HS-27A (cell line): ENCODE measurements around the gene PEPD.
A peak's percentile ranks its signal among the peaks of the same experiment; 100 is the strongest.

Experiments
- DNase-seq: peaks from one replicate; pipeline ENCODE4 v3.0.0-alpha.2; 2012; ENCODE audit warnings: low read depth, missing footprints

The PEPD gene

DNA sequence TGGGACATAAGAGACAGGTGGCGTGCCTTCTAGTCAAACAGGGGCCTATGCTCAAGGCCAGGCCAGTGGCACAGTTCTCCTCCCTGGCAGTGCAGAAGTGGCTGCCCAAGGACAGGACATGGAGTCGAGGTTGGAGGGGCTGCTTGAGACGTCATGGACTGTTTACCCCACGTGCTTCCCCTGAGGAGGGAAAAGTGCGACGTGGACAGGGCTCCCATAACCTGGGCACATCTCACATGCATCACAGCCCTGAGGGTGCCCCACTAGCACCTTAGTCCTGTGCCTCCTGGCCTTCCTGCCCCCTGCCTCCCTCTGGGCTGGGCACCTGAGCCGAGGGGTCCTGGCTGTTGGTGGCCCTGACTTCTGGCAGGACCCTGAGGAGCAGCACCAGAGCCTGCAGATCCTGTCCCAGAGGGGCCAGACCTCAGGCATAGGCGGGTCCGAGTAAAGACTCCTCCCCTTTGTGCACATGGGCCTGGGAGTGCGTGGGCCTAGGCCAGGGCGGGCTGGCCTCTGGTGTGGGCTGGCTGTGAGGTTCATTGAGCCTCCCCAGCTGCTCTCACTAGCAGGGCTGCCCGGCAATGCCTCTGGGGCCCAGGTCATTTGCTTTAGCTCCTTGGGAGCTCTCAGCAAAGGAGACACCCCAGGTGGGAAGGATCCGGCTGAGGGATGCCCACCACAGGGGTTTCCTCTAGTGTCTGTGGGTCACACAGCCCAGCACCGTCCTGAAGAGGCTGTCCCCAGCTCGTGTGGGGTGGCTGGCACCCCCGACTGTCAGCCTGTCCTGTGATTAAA is 82.4 kb downstream of the PEPD start:
- no peak for DNase-seq

- DNase-seq, result no peak
These were observed 83.5 kb downstream of the PEPD start for GRCh38 chr19:33437821-33438671.

- no peak for DNase-seq
These were observed 84.2 kb downstream of the PEPD start for GRCh38 chr19:33437393-33437820.

DNA sequence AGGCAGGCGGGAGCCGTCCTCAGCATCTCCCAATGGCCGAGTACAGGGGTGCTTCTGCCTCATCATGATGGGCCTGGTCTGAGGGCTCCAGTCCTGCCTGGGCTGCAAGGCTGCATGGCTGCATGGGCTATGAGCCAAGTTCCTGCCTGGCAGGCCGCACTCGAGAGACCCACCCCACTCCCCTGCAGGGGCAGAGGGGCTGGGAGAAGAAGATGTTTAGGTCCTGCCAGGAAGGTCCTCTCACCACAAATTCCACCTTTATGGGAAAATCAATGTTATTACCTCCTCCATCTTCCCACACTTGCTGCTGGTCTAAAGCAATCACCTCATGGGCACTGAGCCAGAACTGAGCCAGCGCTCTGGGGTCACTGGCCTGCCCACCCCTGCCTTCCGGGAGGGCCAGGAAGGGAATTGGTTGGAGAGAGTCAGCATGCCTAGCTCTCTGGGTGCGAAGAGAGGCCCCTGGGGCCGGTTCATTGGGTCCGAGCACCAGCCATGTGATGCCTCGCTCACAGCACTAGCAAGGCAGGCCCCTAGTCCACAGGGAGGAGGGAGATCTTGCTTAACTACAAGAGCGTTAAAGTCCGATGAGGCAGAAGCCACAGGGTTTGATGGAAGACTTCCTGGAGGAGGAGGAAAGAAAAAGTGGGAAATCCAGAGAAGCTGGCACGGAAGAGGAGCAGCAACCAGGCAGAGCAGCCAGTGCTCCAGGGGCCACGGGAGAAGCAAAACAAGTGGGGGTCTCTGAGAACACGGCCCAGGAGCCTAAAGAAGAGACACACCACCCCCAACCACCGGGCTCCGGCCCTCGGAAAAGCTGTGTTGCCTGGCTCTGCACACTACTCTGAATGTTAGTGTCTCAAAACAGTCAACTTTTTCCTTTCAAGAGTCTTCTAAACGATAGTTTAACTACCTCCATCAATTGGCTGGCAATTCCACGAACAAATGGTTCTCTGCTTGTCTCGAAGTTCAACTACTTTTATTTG is 84.9 kb downstream of the PEPD start:
- no peak for DNase-seq

GRCh38 chr19:33435706-33436359 is 85.8 kb downstream of the PEPD start:
- no peak for DNase-seq

- DNase-seq, result no peak
These were observed 86.5 kb downstream of the PEPD start for GRCh38 chr19:33434886-33435705.

DNA sequence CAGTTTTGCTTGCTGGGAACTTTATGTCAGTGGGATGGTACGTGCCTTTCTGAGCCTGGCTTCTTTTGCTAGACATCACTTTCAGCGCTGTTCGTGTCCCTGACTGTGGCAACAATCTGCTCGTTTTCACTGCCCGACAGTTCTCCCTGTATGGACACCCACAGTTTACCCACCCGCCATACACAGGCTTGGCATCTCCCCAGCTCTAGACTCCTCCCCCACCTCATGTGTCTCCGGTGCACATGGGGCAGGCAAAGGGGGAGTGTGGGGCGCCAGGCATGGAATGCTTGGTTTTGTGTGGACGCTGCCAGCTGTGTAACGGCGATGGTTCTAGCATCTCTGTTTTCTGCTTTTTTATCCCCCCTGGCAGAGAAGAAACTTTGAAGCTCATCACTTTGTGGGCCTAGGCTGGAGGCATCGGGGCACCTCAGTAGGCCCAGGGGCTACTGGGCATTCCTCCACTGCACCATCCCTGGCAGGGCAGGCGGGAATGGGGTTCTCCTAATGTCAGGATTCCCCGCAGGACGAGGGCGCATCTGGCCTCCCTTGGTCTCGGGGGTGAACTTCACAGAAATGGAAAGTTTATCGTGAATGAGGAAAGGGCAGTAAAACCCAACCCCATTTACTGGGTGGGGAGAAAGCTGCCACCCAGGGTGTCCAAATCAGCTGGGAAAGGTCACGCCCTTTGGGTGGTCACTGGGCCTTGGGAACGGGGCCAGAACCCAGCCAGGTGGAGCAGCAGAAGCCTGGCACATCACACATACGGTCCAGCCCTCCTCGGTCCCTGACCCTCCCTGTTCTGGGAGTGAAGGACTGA is 87.3 kb downstream of the PEPD start:
- no peak for DNase-seq

DNA sequence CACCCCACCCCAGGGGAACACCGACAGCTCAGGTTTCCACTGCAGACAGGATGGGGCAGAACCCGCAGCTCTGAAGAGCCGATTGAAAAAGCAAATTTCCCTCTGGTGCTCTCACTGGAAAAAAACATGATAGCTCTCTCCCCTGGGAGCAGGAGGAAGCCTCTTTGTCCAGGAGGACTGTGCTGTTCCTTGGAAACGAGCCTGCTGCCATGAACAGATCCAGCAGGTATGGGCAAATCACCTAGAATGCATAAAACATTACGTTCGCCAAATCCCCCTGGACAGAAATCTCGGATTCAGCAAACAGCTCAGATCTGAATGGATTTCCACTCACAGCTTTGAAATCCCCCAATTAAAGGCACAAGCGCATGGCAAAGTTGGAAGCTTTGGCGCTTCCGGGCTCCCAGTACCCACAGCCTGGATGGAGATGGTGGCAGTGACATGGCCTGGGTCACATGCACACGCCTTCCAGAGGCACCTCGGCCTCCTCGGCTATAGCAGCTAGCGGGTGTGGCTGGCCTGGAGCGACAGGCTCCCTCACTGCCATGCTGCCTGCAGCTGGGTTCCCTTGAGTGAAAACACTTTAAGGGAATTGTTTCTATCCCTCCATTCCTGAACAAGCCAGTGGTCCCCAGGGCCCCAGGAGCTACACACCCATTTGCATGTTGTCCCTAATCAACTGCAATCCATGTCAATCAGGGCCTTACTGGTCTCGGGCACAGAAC is 89.0 kb downstream of the PEPD start:
- DNase-seq, result no peak

DNA sequence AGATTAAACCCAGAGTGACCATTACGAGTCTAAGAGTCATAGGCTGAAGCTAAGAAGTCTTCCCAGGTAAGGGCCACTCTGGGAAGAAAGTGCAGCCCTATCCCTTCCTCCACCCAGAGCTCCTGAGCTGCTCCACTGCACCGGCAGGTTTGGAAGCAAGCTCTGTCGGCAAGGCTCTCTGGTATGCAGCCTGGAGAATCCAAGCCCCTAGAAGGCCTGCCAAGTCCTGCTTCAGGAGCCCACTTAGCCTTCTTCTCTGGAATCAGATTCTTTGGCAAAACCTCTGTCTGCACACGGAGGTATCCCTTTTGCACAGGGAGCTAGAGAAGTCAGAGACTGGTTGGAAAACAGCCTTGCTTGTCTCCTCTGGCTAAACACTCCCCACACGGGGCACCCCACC is 89.6 kb downstream of the PEPD start:
- DNase-seq, result no peak

GRCh38 chr19:33430674-33431277 is 90.8 kb downstream of the PEPD start:
- DNase-seq, result peak; percentile 23

- no peak for DNase-seq
These were observed 91.5 kb downstream of the PEPD start for GRCh38 chr19:33429891-33430673.

- DNase-seq, result no peak
These were observed 92.9 kb downstream of the PEPD start for GRCh38 chr19:33428627-33429125.

DNA sequence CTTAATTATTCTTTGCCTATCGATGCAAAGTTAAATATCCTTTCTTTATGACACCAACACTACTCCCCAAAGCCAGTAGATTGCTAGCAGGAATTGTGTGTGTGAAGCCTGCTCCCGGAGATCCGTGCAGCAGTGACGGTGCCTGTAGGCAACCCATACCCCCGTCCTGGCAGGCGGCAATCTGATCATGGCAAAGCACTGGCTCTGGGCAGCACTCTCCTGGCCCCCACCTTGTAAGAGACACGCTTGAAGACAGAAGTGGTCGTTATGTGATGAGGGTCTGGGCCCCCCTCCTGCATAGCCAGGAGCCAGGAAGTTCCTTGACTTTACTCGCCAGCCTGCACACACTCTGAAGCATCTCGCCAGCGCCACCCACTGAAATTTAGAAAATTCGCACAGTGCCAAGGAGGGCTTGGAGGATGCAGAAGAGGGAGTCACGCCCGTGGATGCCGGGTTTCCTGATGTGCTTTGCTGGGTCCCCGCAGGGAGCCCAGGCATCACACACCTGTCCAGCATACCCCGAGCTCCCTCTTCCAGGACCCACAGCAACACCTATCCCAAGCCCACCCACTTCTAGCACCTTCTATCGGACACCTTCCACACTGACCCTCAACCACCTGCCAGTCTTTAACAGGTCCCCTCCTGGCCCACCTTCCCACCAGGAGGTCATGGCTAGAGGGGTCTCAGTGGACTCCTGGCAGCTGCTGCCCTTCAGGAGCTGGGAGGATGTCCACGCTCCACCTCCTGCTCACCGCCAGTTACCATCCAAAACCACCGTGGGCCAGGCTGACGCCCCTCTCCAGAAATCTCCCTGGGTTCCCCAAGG is 93.6 kb downstream of the PEPD start:
- no peak for DNase-seq

DNA sequence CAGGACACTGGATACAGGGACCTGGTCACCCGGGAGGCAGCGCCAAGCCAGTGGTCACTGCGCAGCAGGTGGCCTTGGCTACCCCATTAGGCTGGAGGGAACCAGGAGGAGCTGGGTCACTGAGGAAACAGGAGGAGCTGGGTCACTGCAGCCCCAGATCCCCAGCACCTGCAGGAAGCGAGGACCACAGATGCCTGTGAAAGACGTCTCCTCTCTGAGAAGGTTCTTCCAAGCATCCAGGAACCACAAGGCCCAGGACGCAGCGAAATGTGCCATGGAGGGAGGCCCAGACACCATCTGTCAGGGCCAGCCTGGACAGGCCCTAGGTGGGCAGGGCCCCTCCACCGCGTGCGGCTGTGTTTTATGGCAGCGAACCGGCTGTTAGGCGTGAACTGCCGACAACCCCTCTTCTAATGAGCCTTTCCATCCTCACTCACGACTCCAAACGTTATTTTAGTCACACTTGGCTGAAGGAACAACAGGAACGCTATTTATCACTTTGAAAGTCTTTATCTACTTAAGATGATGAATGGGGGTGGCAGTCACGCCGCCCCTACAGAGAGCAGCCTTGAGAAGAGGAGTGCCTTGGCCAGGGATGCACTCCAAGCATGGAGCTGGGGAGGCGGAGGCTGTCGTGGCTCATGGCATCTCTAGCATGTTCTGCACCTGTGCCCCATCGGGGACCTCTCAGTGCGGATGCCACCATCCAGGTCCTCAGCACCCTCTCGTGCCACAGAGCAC is 94.8 kb downstream of the PEPD start:
- no peak for DNase-seq

DNA sequence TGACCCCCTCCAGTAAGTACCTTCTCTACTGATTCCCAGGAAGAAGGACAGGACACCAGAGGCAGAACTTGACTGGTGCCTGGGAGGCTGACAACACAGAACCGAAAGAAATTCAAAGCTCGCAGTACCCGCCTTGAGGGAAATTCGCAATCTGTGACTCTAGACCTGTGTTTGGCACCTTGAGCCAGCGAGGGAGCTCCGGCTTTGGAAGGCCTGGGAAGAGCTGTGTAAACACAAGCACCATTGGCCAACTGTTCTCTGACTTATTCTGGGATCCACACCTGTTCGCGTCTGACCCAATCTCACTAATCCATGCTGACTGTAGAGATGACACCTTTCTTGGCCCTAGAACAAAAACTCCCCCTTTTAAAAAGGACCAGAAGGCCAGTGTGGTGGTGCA is 97.4 kb downstream of the PEPD start:
- DNase-seq, result no peak
